22Rv1 (cell line): Measurements from ENCODE around the gene KRTAP10-1.

Experiments used
- H3K27ac ChIP-seq: fragments of 450-650 bp; 2 replicates; pipeline ENCODE4 v1.5.1; 2017
- ZFX ChIP-seq: fragments of 450-650 bp; IDR thresholded peaks from 2 replicates; pipeline ENCODE4 v1.6.1; 2017; ENCODE audit warnings: antibody characterized with exemption, borderline replicate concordance
- TF ChIP-seq, protein P1 (sequence below): fragments of 450-650 bp; IDR thresholded peaks from 2 replicates; pipeline ENCODE4 v1.5.1; 2017; ENCODE audit warnings: mild to moderate bottlenecking

The KRTAP10-1 gene

DNA sequence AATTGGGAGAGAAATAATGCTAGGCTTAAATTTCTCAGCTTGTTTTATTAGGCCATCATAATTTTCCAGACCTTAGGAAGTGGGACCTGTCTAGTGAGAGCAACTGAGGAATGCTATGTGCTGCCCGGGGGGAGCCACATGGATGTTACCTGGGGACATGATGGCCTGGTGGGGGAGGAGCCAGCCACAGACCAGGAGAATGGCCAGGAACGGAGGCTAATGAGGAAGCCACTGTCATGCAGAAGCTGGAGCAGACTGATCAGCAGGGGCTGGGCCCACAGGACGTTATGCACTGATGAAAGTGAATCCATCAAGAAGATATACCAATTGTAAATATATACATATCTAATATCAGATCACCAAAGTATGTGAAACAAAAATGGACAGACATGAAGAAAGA, 4.6 kb upstream of the KRTAP10-1 start:
- TF ChIP-seq, protein P1, sequence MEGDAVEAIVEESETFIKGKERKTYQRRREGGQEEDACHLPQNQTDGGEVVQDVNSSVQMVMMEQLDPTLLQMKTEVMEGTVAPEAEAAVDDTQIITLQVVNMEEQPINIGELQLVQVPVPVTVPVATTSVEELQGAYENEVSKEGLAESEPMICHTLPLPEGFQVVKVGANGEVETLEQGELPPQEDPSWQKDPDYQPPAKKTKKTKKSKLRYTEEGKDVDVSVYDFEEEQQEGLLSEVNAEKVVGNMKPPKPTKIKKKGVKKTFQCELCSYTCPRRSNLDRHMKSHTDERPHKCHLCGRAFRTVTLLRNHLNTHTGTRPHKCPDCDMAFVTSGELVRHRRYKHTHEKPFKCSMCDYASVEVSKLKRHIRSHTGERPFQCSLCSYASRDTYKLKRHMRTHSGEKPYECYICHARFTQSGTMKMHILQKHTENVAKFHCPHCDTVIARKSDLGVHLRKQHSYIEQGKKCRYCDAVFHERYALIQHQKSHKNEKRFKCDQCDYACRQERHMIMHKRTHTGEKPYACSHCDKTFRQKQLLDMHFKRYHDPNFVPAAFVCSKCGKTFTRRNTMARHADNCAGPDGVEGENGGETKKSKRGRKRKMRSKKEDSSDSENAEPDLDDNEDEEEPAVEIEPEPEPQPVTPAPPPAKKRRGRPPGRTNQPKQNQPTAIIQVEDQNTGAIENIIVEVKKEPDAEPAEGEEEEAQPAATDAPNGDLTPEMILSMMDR = no peak
- TF ChIP-seq ZFX = no peak
- no peak overlapping the region for H3K27ac ChIP-seq

DNA sequence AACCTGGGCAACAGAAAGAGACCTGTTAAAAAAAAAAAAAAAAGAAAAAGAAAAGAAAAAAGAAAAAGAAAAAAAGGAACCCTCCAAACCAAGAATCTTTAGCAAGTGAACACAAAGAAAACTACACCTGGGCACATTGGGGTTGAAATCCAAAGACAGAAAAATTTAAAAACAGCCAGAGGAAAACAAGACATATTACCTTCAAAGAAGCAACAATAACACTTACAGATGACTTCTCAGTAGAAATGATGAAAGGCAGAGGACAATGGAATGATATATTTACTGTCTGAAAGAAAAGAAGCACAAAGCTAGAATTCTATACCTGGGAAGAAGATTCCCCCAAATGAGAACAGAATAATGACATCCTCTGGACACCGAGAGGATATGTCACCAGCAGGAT, 2.7 kb upstream of the KRTAP10-1 start:
- TF ChIP-seq ZFX = no peak
- TF ChIP-seq, protein P1 = no peak
- H3K27ac ChIP-seq = no peak overlapping the region

DNA sequence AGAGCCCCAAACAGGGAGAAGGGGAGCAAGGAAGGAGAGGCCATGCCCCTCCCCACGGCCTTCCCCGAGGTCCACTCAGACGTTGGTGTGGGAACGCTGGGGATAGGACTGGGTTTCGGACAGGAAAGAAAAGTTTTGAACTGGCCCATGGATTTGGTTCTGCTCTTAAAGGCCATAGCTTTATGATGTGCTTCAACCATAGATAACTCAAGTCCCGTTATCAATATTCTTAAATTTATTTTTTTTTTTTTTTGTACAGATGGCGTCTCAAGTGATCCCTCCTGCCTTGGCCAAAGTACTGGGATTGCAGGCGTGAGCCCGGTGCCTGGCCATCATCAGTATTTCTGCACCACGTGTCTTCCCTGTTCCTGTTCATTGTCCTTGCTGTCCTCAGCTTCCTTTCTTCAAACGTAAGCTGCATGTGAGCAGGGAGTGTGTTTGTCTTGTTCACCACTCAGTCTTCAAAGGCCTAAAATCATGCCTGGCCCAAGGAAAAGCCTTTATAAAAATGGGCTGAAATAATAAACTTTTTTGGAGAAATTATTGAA, 820 bp upstream of the KRTAP10-1 start:
- TF ChIP-seq, protein P1 = no peak
- no peak for TF ChIP-seq ZFX
- H3K27ac ChIP-seq = no peak overlapping the region

DNA sequence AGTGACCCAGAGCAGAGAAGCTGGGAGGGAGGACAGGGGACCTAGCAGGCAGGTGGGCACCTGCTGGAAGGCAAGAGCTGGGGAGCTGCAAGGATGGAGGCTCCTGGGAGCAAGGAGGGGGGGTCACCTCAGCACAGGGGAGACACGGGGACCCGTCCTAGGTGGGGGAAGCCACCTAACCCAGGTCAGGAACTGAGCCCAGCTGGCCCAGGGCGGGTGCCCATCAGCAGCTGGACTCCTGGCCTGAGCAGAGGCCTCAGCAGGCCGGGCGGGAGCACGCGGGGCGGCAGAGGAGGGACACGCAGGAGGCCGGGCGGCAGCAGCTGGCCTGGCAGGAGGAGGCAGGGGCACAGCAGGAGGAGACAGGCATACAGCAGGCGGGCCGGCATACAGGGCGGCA, 949 bp downstream of the KRTAP10-1 start:
- TF ChIP-seq, protein P1 = no peak
- TF ChIP-seq ZFX = no peak
- no peak overlapping the region for H3K27ac ChIP-seq

DNA sequence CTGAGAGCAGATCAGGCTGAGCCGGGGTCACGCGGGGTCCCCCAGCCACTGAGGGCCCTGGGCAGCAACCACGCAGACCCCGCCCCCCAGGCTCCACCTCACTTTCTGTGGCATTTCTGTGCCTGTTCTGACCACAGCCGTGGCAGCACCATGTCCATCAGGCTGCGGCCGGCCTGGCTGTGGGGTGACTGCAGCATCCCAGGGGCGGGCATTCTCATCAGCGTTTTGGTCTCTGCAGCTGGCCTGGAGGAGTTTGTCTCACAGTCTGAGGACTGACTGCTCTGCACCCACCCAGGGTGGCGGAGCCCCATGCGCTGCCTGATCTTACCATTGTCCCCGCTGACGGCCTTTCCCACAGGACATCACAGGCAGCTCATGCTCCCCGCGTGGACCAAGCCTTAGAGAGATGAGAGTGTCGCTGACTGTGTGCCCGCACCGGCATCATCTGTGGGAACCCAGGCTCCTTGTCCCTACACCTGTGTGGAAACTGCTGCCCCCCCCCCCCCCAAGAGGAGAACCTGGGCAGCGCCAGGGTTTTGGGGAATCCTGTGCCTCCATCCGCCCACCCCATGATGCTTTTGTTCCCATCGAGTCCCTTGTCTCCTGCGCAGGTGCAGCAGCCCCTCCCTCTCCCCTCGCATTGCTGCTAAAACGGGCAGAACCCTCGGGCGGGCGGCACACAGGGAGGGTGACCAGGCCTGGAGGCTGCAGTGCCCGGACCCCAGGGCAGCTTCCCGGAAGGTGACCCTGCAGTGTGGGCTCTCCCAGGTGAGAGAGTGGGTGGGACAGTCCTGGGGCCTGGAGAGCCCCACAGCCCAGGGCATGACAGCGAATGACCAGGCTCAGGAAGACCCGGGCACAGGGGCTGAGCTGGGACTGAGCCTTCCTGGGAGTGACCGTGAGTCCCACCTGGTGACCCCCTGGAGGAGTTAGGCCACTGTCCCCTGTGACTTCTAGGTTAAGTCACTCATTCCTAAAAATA, 1.8 kb downstream of the KRTAP10-1 start:
- TF ChIP-seq ZFX = no peak
- TF ChIP-seq, protein P1 = no peak
- H3K27ac ChIP-seq = no peak overlapping the region

DNA sequence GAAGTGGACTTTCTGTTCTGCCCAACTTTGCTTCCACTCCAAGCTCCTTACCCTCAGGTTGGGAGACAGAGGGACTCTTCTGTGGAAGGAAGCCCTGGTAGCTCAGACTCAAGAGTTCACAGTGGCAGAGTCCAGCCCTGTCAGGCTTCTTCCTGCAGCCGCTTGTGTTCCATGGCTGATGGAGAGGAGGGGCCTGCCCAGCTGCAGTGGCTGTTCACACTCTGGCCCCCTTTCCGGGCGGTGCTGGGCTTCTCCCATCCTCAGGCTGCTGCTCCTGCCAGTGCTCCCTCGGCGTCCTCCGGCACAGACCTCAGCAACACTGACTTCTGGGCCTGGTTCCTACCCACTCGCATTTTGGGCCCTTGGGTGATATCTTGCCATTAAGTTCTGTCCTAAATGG, 4.0 kb downstream of the KRTAP10-1 start:
- H3K27ac ChIP-seq = no peak overlapping the region
- TF ChIP-seq, protein P1 = no peak
- no peak for TF ChIP-seq ZFX

DNA sequence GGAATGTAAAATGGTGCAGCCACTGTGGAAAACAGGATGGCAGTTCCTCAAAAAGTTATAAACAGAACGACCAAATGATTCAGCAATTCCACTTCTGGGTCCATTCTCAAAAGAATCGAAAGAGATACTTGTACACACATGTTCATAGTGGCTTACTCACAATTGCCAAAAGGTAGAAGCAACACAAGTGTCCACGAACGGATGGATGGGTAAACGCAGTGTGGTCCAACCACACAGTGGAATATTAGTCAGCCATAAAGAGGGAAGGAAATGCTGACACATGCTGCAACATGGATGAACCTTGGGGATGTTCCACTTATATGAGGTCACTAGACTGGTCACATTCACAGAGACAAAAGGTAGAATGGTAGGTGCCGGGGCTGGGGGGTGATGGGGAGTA, 5.3 kb downstream of the KRTAP10-1 start:
- no peak overlapping the region for H3K27ac ChIP-seq
- TF ChIP-seq, protein P1 = no peak
- no peak for TF ChIP-seq ZFX
